SKM-1 treated with dmso at 0.1 percent for 144 hours (cell line): ENCODE measurements around the gene SUPT3H.

Experiments used
- DNase-seq: peaks from one replicate; lab custom pipeline; 2025; ENCODE audit not compliant: unreplicated experiment; lab: John Stamatoyannopoulos, UW

Gene SUPT3H

DNA sequence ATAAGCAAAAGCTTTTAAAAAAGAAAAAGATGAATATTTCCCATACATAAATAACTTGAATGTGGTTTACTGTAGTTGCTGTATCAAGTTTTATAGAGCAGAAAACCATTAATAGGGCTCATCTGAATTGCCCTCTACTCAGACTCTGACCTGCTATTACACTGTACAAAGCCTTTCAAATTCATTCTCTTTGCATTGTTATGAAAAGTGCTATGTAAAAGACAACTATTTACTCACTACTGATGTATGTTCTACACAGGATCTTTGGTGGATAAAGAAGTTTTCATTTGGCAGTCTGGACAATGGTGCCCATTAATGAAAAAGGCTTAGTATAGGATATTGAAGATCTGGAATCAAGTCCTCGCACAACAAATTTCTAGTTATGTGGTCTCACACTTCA lies 248.7 kb downstream of the SUPT3H start:
- no peak for DNase-seq

GRCh38 chr6:45127185-45127584 lies 250.5 kb downstream of the SUPT3H start:
- no peak for DNase-seq

- DNase-seq, result no peak
Measured at GRCh38 chr6:45126033-45126432, 251.7 kb downstream of the SUPT3H start.

- no peak for DNase-seq
Measured at GRCh38 chr6:45123023-45123422, 254.7 kb downstream of the SUPT3H start.

- no peak for DNase-seq
Measured at GRCh38 chr6:45118754-45119153, 259.0 kb downstream of the SUPT3H start.

- no peak for DNase-seq
Measured at GRCh38 chr6:45116714-45117410, 260.9 kb downstream of the SUPT3H start.

DNA sequence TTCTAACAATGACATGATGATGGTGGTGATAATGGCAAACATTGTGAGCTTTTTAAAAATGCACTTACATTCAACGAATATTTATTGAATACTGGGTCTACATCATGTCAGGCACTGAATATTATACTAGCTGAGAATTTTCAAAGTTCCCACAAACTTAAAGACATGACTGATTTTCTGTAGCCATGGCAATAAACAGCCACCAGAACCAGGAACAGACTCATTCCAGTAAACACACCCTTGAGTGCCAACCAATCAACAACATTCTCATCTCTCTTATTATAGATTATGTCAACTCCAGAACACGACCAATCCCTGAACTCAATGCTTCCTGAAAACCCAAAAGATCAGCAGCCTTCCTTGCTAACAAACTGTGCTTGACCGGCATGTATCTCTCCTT lies 262.0 kb downstream of the SUPT3H start:
- DNase-seq, result no peak

DNA sequence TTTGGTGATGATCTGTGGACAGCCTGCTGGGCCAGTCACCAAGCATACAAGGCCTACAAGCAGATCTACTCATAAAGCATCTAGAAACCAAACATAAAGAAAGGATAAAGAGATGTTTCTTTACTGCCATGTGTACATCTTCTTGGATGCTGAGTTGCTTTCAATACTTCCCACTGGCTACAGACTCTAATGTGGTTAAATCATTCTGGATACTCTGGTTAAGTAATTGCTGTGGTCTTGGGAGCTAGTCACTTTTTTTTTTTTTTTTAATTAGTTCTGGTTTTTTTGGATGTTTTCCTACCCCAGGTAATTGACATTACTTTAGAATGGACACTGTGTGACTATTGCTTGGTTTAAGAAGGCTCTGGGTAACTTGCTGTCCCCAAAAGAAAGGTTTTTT lies 265.0 kb downstream of the SUPT3H start:
- DNase-seq, result no peak

DNA sequence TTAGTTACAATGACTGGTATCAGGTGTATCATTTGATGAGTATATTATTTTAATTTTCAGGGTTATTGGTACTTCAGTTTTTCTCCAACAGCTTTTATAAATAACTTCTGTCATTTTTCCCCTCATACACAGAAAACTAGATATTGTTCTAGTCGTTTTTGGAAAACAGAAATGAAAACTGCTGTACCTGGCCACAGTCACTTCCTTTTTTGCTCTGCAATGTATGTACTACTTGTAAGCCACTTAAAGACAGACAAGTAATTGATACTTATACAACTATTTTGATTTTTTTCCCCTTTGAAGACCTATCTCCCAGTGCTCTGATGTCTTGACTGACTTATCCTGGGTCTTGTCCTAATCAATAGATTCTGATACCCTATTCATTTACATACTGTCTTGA lies 268.2 kb downstream of the SUPT3H start:
- no peak for DNase-seq

GRCh38 chr6:45105170-45105820 lies 272.4 kb downstream of the SUPT3H start:
- DNase-seq, result no peak

DNA sequence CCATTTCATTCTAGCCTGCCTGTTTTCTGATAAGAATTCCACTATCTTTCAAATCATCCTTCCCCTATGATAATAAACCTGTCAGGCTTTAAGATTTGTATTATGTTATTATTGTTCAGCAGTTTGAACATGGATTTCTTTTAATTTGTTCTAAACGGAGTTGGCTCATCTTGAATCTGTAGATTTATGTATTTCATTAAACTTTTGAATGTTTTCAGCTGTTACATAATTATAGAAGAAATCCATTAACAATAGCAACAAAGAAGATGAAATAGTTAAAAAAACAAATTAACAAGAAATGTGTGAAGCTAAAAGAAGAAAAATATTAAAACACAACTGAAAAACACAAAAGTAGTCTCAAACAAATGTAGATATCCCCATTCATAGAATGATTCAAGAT lies 273.3 kb downstream of the SUPT3H start:
- no peak for DNase-seq

- DNase-seq, result no peak
Measured at GRCh38 chr6:45098256-45098655, 279.5 kb downstream of the SUPT3H start.

DNA sequence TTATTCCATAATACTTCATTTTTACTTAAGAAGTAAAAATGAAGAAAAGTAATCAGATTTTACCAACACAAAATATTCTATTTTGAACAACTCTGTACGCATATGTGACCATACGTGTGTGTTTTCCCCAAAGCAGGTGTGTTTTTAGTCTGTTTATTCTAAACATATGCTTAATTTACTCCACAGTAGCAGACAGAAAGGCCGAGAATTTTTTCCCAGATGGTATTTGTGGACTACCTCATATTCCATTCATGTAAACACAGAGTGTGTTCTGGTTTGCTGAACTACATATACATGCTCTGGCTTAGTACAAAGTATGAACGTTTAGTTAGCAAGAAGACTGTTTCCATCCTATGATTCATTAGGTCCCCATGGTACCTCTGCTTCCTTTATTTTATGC lies 282.9 kb downstream of the SUPT3H start:
- no peak for DNase-seq

- DNase-seq, result no peak
Measured at GRCh38 chr6:45092135-45092534, 285.6 kb downstream of the SUPT3H start.

DNA sequence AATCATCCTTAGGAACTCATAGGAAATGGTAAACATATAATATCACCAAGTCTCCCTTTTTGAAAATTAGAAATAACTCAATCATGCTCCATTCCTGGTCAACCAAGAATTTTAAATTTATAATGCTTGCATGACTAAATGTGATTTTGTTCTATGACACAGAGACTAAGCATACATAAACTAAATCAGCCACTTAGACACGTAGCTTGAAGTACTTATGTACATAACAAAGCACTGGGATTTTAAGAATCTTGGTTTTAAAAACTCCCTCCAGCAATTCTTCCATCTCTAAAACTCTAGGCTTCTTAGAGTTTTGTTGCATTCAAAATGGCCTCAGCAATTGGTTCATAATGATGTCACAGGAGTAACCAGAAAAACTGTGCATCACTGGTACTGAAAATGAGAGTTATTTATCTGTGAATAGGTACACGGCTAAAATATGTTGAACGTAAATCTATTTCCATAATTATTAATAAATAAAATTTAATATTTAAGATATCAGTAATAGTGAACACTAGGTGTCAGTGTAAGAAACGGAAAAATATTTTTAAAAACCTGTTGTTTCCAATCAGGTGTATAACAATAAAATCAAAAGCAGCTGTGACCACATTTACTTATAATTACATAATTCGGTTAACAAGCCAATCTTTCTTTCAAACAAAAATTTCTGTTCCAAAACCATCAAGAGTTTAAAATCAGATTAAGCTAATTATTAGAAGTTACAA lies 291.2 kb downstream of the SUPT3H start:
- DNase-seq, result no peak

- no peak for DNase-seq
Measured at GRCh38 chr6:45084257-45084656, 293.5 kb downstream of the SUPT3H start.

DNA sequence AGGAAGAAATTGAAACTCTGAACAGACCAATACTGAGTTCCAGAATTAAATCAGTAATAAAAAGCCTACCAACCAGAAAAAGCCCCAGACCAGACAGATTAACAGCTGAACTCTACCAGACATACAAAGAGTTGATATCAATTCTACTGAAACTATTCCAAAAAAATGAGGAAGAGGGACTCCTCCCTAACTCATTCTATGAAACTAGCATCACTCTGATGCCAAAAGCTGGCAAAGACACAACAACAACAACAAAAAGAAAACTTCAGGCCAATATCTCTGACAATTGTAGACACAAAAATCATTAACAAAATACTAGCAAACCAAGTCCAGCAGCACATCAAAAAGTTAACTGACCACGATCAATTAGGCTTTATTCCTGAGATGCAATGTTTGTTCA lies 295.6 kb downstream of the SUPT3H start:
- DNase-seq, result no peak

DNA sequence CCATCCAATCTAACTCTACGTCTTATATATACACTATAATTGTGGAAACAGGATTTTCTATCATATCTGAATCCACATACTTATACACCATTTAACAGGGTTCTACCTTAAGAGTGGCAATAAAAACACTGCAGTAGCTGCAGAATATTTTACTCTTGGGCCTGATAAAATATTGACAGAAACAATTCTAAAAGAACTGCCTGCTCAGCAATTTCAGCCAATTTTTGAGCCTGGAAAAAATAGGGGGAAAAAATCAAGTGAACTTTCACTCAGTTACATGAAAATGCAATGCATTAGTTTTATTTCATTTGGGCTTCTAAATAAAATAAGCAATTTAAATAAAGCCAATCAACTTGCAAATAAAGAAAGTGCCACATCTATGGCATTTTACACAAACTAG lies 296.1 kb downstream of the SUPT3H start:
- no peak for DNase-seq

DNA sequence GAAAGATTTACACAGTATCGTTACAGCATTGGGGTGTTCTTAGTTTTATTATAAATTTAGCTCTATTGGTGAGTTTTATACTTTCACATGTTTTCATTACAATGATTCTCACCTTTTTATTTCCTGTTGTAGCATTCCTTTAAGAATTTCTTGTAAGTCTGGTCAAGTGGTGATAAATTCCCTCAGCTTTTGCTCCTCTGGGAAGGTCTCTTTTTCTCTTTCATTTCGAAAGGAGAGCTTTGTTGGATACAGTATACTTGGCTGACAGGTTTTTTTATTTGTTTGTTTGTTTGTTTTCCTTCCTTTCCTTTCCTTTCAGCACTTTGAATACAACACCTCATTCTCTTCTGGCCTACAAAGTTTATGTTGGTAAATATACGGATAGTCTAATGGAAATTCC lies 299.3 kb downstream of the SUPT3H start:
- DNase-seq, result no peak

DNA sequence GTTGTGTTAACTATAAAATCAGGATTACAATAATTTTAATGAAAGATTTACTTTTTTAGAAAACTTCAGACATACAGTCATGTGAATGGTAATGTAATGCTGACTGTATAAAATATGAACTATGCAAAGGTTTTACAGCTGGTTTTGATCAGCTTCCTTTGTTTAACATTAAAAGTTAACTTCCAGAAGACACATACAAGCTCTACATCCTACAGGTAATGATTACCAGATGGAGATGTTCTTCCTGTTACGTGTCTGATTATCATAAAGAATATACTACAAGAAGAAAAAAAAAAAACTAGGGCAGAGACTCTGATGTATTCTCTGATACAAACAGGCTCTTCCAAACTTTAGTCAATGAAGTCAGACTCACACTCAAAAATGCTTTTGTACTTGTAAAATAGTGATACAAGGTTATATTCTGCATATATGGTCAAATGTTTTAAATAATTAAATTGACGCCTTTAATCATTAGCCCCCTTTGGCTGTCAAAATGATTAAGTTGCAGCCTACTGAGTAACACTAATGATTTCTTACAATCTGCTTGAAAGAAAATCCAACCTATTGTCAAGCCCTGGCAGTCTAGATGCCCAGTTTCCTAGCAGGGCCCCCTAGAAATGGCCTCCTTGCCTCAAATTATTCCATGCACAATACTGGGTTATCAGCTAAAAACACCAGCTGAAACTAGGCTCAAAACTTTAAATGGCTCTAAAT lies 301.4 kb downstream of the SUPT3H start:
- no peak for DNase-seq

GRCh38 chr6:45075246-45075645 lies 302.5 kb downstream of the SUPT3H start:
- no peak for DNase-seq

DNA sequence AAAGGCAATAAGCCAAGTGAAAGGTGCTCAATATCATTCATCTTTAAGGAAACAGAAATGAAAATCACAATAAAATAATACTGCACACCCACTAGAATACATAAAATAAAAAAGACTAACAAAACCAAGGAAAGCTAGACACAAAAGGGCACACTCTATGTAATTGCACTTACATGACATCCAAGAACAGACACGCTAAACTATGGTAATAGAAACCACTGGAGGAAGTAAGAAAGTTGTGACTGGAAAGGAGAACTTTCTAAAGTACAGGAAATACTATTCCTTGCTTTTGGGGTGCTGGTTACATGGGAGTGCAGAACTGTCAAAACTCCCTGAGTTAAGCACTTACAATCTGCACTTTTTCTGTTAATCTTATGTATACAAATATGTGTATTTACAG lies 303.3 kb downstream of the SUPT3H start:
- peak; percentile 15 for DNase-seq
